ENCODE measurements around the gene USE1. TPM values are rescaled to one million over a fixed set of nuclear protein-coding genes. Genes with fewer than 3 reads are reported as not detected.
A peak's percentile ranks its signal among the peaks of the same experiment; 100 is the strongest.

Gene USE1
- total RNA-seq, 1 experiment from 2014 or later = 32.5 TPM

- no peak overlapping the region for H3K9ac ChIP-seq (ENCODE audit: low read length)
- ATAC-seq (no peak), DNase-seq (no peak)
- CTCF ChIA-PET = no interaction called here
- no peak overlapping the region for H2AFZ ChIP-seq (ENCODE audit: low read length)
- H3K27me3 ChIP-seq (ENCODE audit: low read length) = no peaks in the 10 kb centered on the region
- TF ChIP-seq EZH2phosphoT487 (IDR thresholded peaks at IDR 0.05; ENCODE audit: borderline replicate concordance, low read length) = no peak
- TF ChIP-seq EZH2 (IDR thresholded peaks at IDR 0.05; ENCODE audit: low read length, unreplicated experiment) = no peak
- no peak for TF ChIP-seq CTCF (conservative IDR thresholded peaks at IDR 0.05; ENCODE audit: low read depth, low read length)
- no peak overlapping the region for H3K4me2 ChIP-seq (ENCODE audit: low read length)
- BruUV-seq (replicated peaks) = no TSS peak
- intact Hi-C loops (cut with micrococcal nuclease) = loop anchor here (2.0 kb wide), 1 partner anchor 43 kb away; the partner anchor contains the start of gene DDA1
- H3K27ac ChIP-seq (ENCODE audit: low read length) = no peak overlapping the region
- peaks cover 7% of the 10 kb centered on the region for H3K4me1 ChIP-seq (ENCODE audit: insufficient read depth, low read length)
- H3K4me3 ChIP-seq (ENCODE audit: low read length) = no peak overlapping the region
- H3K9me3 ChIP-seq (ENCODE audit: low read length) = no peaks in the 10 kb centered on the region
- H3K79me2 ChIP-seq (ENCODE audit: low read length) = peaks cover 17% of the 10 kb centered on the region
- H3F3A ChIP-seq (ENCODE audit: low read length, unreplicated experiment) = no peaks in the 10 kb centered on the region
- peaks cover 6% of the 10 kb centered on the region for H3K36me3 ChIP-seq (ENCODE audit: low read depth, low read length)
- H4K20me1 ChIP-seq (ENCODE audit: low read length) = no peaks in the 10 kb centered on the region
- no peaks in the 10 kb centered on the region for H3K9me2 ChIP-seq (replicated peaks; ENCODE audit: low read length)
- POLR2A ChIA-PET (ENCODE audit: unreplicated experiment) = interaction anchor here (0.6 kb wide), 1 partner anchor 99 kb away, joined by 10 read pairs; no protein-coding TSS in a partner anchor
Observed at GRCh38 chr19:17266026-17266425, 50.9 kb downstream of the USE1 start.

GRCh38 chr19:17266589-17266974 lies 51.4 kb downstream of the USE1 start:
- Histone ChIP-seq H3K79me2 (ENCODE audit: low read length) (peaks cover 17% of the 10 kb centered on the region), H3K9me3 (ENCODE audit: low read length) (no peaks in the 10 kb centered on the region), H3K4me3 (ENCODE audit: low read length) (no peak overlapping the region), H3K36me3 (ENCODE audit: low read depth, low read length) (peaks cover 9% of the 10 kb centered on the region), H4K20me1 (ENCODE audit: low read length) (no peaks in the 10 kb centered on the region), H3K9me2 (replicated peaks; ENCODE audit: low read length) (no peaks in the 10 kb centered on the region), H3K27me3 (ENCODE audit: low read length) (no peaks in the 10 kb centered on the region), H2AFZ (ENCODE audit: low read length) (peak overlapping the region; percentile 44), H3K4me1 (ENCODE audit: insufficient read depth, low read length) (peaks cover 7% of the 10 kb centered on the region), H3K27ac (ENCODE audit: low read length) (no peak overlapping the region), H3K4me2 (ENCODE audit: low read length) (no peak overlapping the region), H3F3A (ENCODE audit: low read length, unreplicated experiment) (no peaks in the 10 kb centered on the region), H3K9ac (ENCODE audit: low read length) (no peak overlapping the region)
- BruUV-seq (replicated peaks) = no TSS peak
- no peak for ATAC-seq
- no peak for DNase-seq
- POLR2A ChIA-PET (ENCODE audit: unreplicated experiment) = interaction anchor here (0.5 to 1.2 kb wide), 7 partner anchors 12 to 153 kb away, joined by 3 to 10 read pairs (median 5); partner anchors contain the start of genes MVB12A and USE1
- TF ChIP-seq EZH2 (IDR thresholded peaks at IDR 0.05; ENCODE audit: low read length, unreplicated experiment) (no peak), CTCF (conservative IDR thresholded peaks at IDR 0.05; ENCODE audit: low read depth, low read length) (no peak), EZH2phosphoT487 (IDR thresholded peaks at IDR 0.05; ENCODE audit: borderline replicate concordance, low read length) (no peak)
- CTCF ChIA-PET = interaction anchor here (0.8 to 1.1 kb wide), 3 partner anchors 16 to 64 kb away, joined by 3 to 6 read pairs (median 3); partner anchors contain the start of genes ANKLE1 and MRPL34
- intact Hi-C loops (cut with micrococcal nuclease) = loop anchor here (2.0 kb wide), 1 partner anchor 42 kb away; the partner anchor contains the start of gene DDA1

Measured in PC-3 (cell line).